Measurements from ENCODE around the gene CCNB3.
A peak's percentile ranks its signal among the peaks of the same experiment; 100 is the strongest.

The CCNB3 gene, protein sequence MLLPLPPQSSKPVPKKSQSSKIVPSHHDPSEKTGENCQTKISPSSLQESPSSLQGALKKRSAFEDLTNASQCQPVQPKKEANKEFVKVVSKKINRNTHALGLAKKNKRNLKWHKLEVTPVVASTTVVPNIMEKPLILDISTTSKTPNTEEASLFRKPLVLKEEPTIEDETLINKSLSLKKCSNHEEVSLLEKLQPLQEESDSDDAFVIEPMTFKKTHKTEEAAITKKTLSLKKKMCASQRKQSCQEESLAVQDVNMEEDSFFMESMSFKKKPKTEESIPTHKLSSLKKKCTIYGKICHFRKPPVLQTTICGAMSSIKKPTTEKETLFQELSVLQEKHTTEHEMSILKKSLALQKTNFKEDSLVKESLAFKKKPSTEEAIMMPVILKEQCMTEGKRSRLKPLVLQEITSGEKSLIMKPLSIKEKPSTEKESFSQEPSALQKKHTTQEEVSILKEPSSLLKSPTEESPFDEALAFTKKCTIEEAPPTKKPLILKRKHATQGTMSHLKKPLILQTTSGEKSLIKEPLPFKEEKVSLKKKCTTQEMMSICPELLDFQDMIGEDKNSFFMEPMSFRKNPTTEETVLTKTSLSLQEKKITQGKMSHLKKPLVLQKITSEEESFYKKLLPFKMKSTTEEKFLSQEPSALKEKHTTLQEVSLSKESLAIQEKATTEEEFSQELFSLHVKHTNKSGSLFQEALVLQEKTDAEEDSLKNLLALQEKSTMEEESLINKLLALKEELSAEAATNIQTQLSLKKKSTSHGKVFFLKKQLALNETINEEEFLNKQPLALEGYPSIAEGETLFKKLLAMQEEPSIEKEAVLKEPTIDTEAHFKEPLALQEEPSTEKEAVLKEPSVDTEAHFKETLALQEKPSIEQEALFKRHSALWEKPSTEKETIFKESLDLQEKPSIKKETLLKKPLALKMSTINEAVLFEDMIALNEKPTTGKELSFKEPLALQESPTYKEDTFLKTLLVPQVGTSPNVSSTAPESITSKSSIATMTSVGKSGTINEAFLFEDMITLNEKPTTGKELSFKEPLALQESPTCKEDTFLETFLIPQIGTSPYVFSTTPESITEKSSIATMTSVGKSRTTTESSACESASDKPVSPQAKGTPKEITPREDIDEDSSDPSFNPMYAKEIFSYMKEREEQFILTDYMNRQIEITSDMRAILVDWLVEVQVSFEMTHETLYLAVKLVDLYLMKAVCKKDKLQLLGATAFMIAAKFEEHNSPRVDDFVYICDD (N-terminal part only)

DNA sequence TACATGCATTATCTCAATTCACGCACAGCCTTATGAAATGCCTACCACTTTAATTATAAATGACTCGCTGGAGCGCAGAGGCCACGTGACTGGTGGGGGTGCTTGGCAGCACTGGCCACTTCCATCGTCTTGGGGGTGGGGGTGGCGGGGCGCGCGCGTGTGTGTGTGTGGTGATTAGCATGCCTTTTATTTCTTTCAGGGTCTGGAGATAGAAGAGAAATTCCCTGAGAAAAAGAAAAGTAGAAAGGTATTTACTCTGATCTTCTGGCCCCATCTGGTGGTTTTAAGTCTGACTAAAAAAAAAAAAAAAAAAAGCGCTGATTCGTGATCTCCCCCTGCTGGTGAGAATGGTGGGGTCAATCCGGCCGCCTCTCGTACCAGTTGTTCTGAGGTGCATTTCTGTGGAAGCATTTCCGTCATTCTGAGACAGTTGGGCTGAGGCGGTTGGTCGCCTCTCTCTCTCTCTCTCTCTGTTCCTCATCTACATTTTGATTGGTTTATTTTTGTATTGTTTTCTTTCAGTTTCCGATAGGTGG is at the start of gene CCNB3:
Gene CCNB3, plus strand, starts transcription at position 402 of the 536 bp plus-strand sequence. CDS start 80,399 bp downstream, outside the sequence.
- no peak for TF ChIP-seq SUZ12 (IDR thresholded peaks at IDR 0.05)
- peak; percentile 96 for TF ChIP-seq ZNF384 (IDR thresholded peaks at IDR 0.05)
- no peak for TF ChIP-seq ARNT (IDR thresholded peaks at IDR 0.05)
- TF ChIP-seq, protein P1, sequence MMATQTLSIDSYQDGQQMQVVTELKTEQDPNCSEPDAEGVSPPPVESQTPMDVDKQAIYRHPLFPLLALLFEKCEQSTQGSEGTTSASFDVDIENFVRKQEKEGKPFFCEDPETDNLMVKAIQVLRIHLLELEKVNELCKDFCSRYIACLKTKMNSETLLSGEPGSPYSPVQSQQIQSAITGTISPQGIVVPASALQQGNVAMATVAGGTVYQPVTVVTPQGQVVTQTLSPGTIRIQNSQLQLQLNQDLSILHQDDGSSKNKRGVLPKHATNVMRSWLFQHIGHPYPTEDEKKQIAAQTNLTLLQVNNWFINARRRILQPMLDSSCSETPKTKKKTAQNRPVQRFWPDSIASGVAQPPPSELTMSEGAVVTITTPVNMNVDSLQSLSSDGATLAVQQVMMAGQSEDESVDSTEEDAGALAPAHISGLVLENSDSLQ (IDR thresholded peaks at IDR 0.05) = 0 out of 2 replicates have a peak, but pooled peaks have one; percentile 4
- TF ChIP-seq L3MBTL2 (conservative IDR thresholded peaks at IDR 0.05) = peak; percentile 90
- TF ChIP-seq FOXA1 (IDR thresholded peaks at IDR 0.05) = no peak
- peak; percentile 28; the same call in 1 of the 2 replicates for TF ChIP-seq ELF4 (IDR thresholded peaks at IDR 0.05)
- no peak for TF ChIP-seq SP1 (IDR thresholded peaks at IDR 0.05)
- TF ChIP-seq FOXM1 (IDR thresholded peaks at IDR 0.05; ENCODE audit: borderline replicate concordance) = peak; percentile 70; the same call in 1 of the 2 replicates
- no peak for TF ChIP-seq FOXK2 (IDR thresholded peaks at IDR 0.05)
- peak; percentile 15; the same call in 1 of the 2 replicates for TF ChIP-seq CTBP1 (IDR thresholded peaks at IDR 0.05; ENCODE audit: borderline replicate concordance)
- TF ChIP-seq LEF1 (IDR thresholded peaks at IDR 0.05; ENCODE audit: borderline replicate concordance) = no peak
- no peak for TF ChIP-seq HDGF (IDR thresholded peaks at IDR 0.05; ENCODE audit: borderline replicate concordance)
- peak; percentile 47; the same call in 1 of the 2 replicates for TF ChIP-seq BHLHE40 (IDR thresholded peaks at IDR 0.05; ENCODE audit: borderline replicate concordance)
- no peak for TF ChIP-seq TARDBP (IDR thresholded peaks at IDR 0.05)
- TF ChIP-seq NFRKB (IDR thresholded peaks at IDR 0.05) = no peak
- ChIA-PET CTCF (interaction anchor here (0.6 to 0.7 kb wide), 3 partner anchors 100 to 358 kb away, joined by 3 to 4 read pairs (median 3); no protein-coding TSS in a partner anchor), POLR2A (interaction anchor here (0.7 kb wide), 1 partner anchor 13 kb away, joined by 3 read pairs; no protein-coding TSS in a partner anchor)
- peak; percentile 74 for DNase-seq (ENCODE audit: extremely low spot score)

DNA sequence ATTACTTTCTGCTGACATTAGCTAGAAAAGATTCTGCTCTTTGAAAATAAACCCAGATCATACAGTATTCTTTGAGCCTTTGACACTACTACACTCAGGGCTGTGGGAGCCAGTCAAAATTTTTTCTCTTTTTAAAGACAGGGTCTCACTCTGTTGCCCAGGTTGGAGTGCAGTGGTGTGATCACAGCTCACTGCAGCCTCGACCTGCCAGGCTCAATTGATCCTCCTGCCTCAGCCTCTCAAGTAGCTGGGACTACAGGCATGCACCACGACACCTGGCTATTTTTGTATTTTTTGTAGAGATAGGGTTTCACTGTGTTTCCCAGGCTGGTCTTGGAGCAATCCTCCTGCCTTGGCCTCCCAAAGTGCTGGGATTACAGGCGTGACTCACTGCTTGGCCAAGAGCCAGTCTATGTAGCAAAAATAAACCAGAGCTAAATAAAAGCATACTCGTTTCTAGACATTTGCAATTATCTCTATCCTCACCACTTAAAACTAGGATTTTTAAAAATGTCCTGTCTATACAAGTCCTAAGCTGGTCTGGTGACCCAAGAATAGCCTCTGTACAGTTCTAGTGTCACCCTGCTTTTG is 46.9 kb upstream of the CCNB3 start:
- no peak for DNase-seq (ENCODE audit: extremely low spot score)
- CTCF ChIA-PET = no interaction called here
- POLR2A ChIA-PET = no interaction called here
- TF ChIP-seq SP1 (IDR thresholded peaks at IDR 0.05) (no peak), L3MBTL2 (conservative IDR thresholded peaks at IDR 0.05) (no peak), FOXK2 (IDR thresholded peaks at IDR 0.05) (no peak), CTBP1 (IDR thresholded peaks at IDR 0.05; ENCODE audit: borderline replicate concordance) (no peak), ELF4 (IDR thresholded peaks at IDR 0.05) (no peak), ZNF384 (IDR thresholded peaks at IDR 0.05) (no peak), SUZ12 (IDR thresholded peaks at IDR 0.05) (no peak), HDGF (IDR thresholded peaks at IDR 0.05; ENCODE audit: borderline replicate concordance) (no peak), ARNT (IDR thresholded peaks at IDR 0.05) (no peak), FOXM1 (IDR thresholded peaks at IDR 0.05; ENCODE audit: borderline replicate concordance) (no peak), FOXA1 (IDR thresholded peaks at IDR 0.05) (no peak), NFRKB (IDR thresholded peaks at IDR 0.05) (no peak), LEF1 (IDR thresholded peaks at IDR 0.05; ENCODE audit: borderline replicate concordance) (no peak), TARDBP (IDR thresholded peaks at IDR 0.05) (no peak), BHLHE40 (IDR thresholded peaks at IDR 0.05; ENCODE audit: borderline replicate concordance) (no peak)
- TF ChIP-seq, protein P1 (IDR thresholded peaks at IDR 0.05) = no peak

DNA sequence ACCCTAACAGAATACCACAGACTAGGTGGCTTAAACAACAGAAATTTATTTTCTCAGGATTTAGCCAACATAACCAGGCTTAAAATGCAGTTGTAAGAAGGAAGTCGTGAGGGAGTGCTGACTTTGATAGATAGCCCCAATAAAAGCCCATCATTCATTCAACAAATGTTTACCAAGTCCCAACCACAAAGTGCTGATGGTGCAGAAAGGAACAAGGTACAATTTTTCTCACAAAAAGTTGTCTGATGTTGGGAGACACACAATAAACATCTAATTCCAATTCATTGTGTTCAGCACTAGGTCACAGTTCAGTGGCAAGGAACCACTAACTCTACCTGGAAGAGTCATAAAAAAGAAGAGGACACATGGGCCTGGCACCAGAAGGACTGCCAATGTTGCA is 46.0 kb upstream of the CCNB3 start:
- POLR2A ChIA-PET = no interaction called here
- no peak for DNase-seq (ENCODE audit: extremely low spot score)
- no peak for TF ChIP-seq SP1 (IDR thresholded peaks at IDR 0.05)
- TF ChIP-seq, protein P1 (IDR thresholded peaks at IDR 0.05) = 0 out of 2 replicates have a peak, but pooled peaks have one; percentile 38
- CTCF ChIA-PET = no interaction called here

DNA sequence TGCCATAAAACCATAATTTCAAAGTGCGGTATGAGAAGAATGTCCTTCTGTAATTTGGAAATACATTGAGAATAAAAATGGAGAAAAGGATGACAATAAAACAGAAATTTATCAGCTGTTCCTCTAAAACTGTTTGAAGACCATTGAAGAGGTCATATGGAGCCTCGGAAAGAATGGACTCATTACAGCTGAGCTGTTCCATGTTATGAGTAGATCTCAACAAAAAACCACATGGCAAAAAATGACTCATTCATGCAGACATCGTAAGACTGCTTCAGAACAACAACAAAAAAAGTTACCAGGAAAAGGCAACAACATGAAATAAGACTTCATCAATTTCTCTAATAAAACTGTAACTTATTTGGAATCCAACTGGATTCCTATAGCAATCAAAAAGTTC is 43.4 kb upstream of the CCNB3 start:
- POLR2A ChIA-PET = no interaction called here
- no peak for DNase-seq (ENCODE audit: extremely low spot score)

More for the DNA sequence above, 43.4 kb upstream of the CCNB3 start:
- CTCF ChIA-PET = no interaction called here
- TF ChIP-seq SUZ12 (IDR thresholded peaks at IDR 0.05) = no peak
- TF ChIP-seq LEF1 (IDR thresholded peaks at IDR 0.05; ENCODE audit: borderline replicate concordance) = no peak
- TF ChIP-seq L3MBTL2 (conservative IDR thresholded peaks at IDR 0.05) = no peak
- no peak for TF ChIP-seq SP1 (IDR thresholded peaks at IDR 0.05)
- no peak for TF ChIP-seq ZNF384 (IDR thresholded peaks at IDR 0.05)
- TF ChIP-seq ARNT (IDR thresholded peaks at IDR 0.05) = no peak
- no peak for TF ChIP-seq TARDBP (IDR thresholded peaks at IDR 0.05)
- TF ChIP-seq HDGF (IDR thresholded peaks at IDR 0.05; ENCODE audit: borderline replicate concordance) = no peak
- TF ChIP-seq FOXA1 (IDR thresholded peaks at IDR 0.05) = no peak
- no peak for TF ChIP-seq FOXK2 (IDR thresholded peaks at IDR 0.05)
- TF ChIP-seq BHLHE40 (IDR thresholded peaks at IDR 0.05; ENCODE audit: borderline replicate concordance) = no peak
- no peak for TF ChIP-seq FOXM1 (IDR thresholded peaks at IDR 0.05; ENCODE audit: borderline replicate concordance)
- no peak for TF ChIP-seq NFRKB (IDR thresholded peaks at IDR 0.05)
- no peak for TF ChIP-seq CTBP1 (IDR thresholded peaks at IDR 0.05; ENCODE audit: borderline replicate concordance)
- TF ChIP-seq ELF4 (IDR thresholded peaks at IDR 0.05) = no peak
- TF ChIP-seq, protein P1 (IDR thresholded peaks at IDR 0.05) = no peak

Data from HEK293T (cell line).